ENCODE data around the gene GALNTL6.

The GALNTL6 gene

GRCh38 chr4:172243551-172243950 lies 430.3 kb downstream of the GALNTL6 start:
- no peak for DNase-seq

- DNase-seq, result no peak
Measured at GRCh38 chr4:172245516-172245915, 432.3 kb downstream of the GALNTL6 start.

GRCh38 chr4:172253409-172253808 lies 440.2 kb downstream of the GALNTL6 start:
- no peak for DNase-seq

GRCh38 chr4:172256820-172257219 lies 443.6 kb downstream of the GALNTL6 start:
- DNase-seq, result no peak

- DNase-seq, result no peak
Measured at GRCh38 chr4:172270397-172270796, 457.2 kb downstream of the GALNTL6 start.

- DNase-seq, result no peak
Measured at GRCh38 chr4:172287117-172287516, 473.9 kb downstream of the GALNTL6 start.

- DNase-seq, result no peak
Measured at GRCh38 chr4:172305698-172306097, 492.5 kb downstream of the GALNTL6 start.

- no peak for DNase-seq
Measured at GRCh38 chr4:172308078-172308477, 494.9 kb downstream of the GALNTL6 start.

- no peak for DNase-seq
Measured at GRCh38 chr4:172311682-172312081, 498.5 kb downstream of the GALNTL6 start.

- DNase-seq, result no peak
Measured at GRCh38 chr4:172323288-172323687, 510.1 kb downstream of the GALNTL6 start.

- DNase-seq, result no peak
Measured at GRCh38 chr4:172344308-172344938, 531.2 kb downstream of the GALNTL6 start.

- no peak for DNase-seq
Measured at GRCh38 chr4:172348426-172348825, 535.2 kb downstream of the GALNTL6 start.

GRCh38 chr4:172352356-172352755 lies 539.2 kb downstream of the GALNTL6 start:
- DNase-seq, result no peak

- DNase-seq, result no peak
Measured at GRCh38 chr4:172356016-172356415, 542.8 kb downstream of the GALNTL6 start.

GRCh38 chr4:172357006-172357540 lies 543.9 kb downstream of the GALNTL6 start:
- DNase-seq, result no peak

- DNase-seq, result no peak
Measured at GRCh38 chr4:172362569-172362968, 549.4 kb downstream of the GALNTL6 start.

- DNase-seq, result no peak
Measured at GRCh38 chr4:172369471-172369959, 556.3 kb downstream of the GALNTL6 start.

GRCh38 chr4:172377486-172378140 lies 564.4 kb downstream of the GALNTL6 start:
- DNase-seq, result no peak

- no peak for DNase-seq
Measured at GRCh38 chr4:172379834-172380233, 566.6 kb downstream of the GALNTL6 start.

GRCh38 chr4:172390331-172390730 lies 577.1 kb downstream of the GALNTL6 start:
- no peak for DNase-seq

GRCh38 chr4:172392741-172393140 lies 579.5 kb downstream of the GALNTL6 start:
- DNase-seq, result no peak

GRCh38 chr4:172393220-172393619 lies 580.0 kb downstream of the GALNTL6 start:
- DNase-seq, result no peak

- DNase-seq, result no peak
Measured at GRCh38 chr4:172404676-172405075, 591.5 kb downstream of the GALNTL6 start.

- DNase-seq, result no peak
Measured at GRCh38 chr4:172410363-172410762, 597.2 kb downstream of the GALNTL6 start.
